Liver (tissue), 9 donors: Measurements from ENCODE around the gene MCTP2. TPM values are rescaled to one million over a fixed set of nuclear protein-coding genes. Genes with fewer than 3 reads are reported as not detected.

Experiments used
- DNase-seq: peaks from one replicate; pipeline ENCODE4 v3.0.0-alpha.2; 2017; ENCODE audit warnings: low spot score
- H3K27ac ChIP-seq, 2 donors: one replicate each; pipeline ENCODE4 v1.7.0; 2013; ENCODE audit warnings: inconsistent platforms in 2 of 2, low read length in 2 of 2, control low read depth in 1 of 2, low read depth in 1 of 2, mild to moderate bottlenecking in 1 of 2
- H3K27me3 ChIP-seq, 4 donors: one replicate each; pipeline versions ENCODE4 v1.6.1 to v1.7.0; 2013; ENCODE audit warnings: low read length in 3 of 4, inconsistent platforms in 1 of 4, mild to moderate bottlenecking in 1 of 4, moderate library complexity in 1 of 4; ENCODE audit not compliant: control insufficient read depth in 4 of 4, insufficient read depth in 4 of 4
- H3K36me3 ChIP-seq, 4 donors: one replicate each; pipeline versions ENCODE4 v1.6.1 to v1.7.0; 2013; ENCODE audit warnings: low read length in 3 of 4, mild to moderate bottlenecking in 3 of 4, low read depth in 1 of 4, moderate library complexity in 1 of 4; ENCODE audit not compliant: control insufficient read depth in 4 of 4, insufficient read depth in 3 of 4
- H3K4me1 ChIP-seq, 4 donors: one replicate each; pipeline versions ENCODE4 v1.6.1 to v1.7.0; 2013; ENCODE audit warnings: low read length in 3 of 4, mild to moderate bottlenecking in 3 of 4, moderate library complexity in 1 of 4; ENCODE audit not compliant: control insufficient read depth in 4 of 4, insufficient read depth in 4 of 4
- H3K4me3 ChIP-seq, 3 donors: one replicate each; pipeline versions ENCODE4 v1.6.1 to v1.7.0; 2013; ENCODE audit warnings: low read length in 3 of 3, control low read depth in 1 of 3, low read depth in 1 of 3, mild to moderate bottlenecking in 1 of 3
- H3K9ac ChIP-seq, 2 donors: one replicate each; pipeline ENCODE4 v1.7.0; 2013; ENCODE audit warnings: low read length in 2 of 2, mild to moderate bottlenecking in 2 of 2, moderate library complexity in 2 of 2, control low read depth in 1 of 2, low read depth in 1 of 2
- H3K9me3 ChIP-seq, 4 donors: one replicate each; pipeline versions ENCODE4 v1.6.1 to v1.7.0; 2013; ENCODE audit warnings: low read length in 3 of 4; ENCODE audit not compliant: control insufficient read depth in 4 of 4
- EGR1 ChIP-seq, 2 donors: IDR thresholded peaks; 2 replicates each; pipeline ENCODE4 v1.6.1; 2016 to 2018; ENCODE audit warnings: antibody characterized with exemption in 2 of 2, low read depth in 2 of 2
- FOXA1 ChIP-seq: IDR thresholded peaks from 2 replicates; pipeline ENCODE4 v1.6.1; 2016; ENCODE audit warnings: antibody characterized with exemption
- HNF4G ChIP-seq: IDR thresholded peaks from 2 replicates; pipeline ENCODE4 v1.6.1; 2016; ENCODE audit warnings: antibody characterized with exemption
- JUND ChIP-seq, 2 donors: IDR thresholded peaks; 2 replicates each; pipeline ENCODE4 v1.6.1; 2016; ENCODE audit warnings: antibody characterized with exemption in 2 of 2
- MAX ChIP-seq: IDR thresholded peaks from 2 replicates; pipeline ENCODE4 v1.6.1; 2016; ENCODE audit warnings: antibody characterized with exemption
- NR2F2 ChIP-seq: IDR thresholded peaks from 2 replicates; pipeline ENCODE4 v1.6.1; 2016; ENCODE audit warnings: antibody characterized with exemption
- RXRA ChIP-seq, 2 donors: IDR thresholded peaks; 2 replicates each; pipeline ENCODE4 v1.6.1; 2017 to 2018; ENCODE audit warnings: antibody characterized with exemption in 2 of 2, mild to moderate bottlenecking in 1 of 2
- TAF1 ChIP-seq: conservative IDR thresholded peaks from 2 replicates; pipeline ENCODE4 v1.6.1; 2016; ENCODE audit warnings: antibody characterized with exemption, mild to moderate bottlenecking
- YY1 ChIP-seq: IDR thresholded peaks from 2 replicates; pipeline ENCODE4 v1.6.1; 2016; ENCODE audit warnings: antibody characterized with exemption, mild to moderate bottlenecking
- WGBS: extraction: QIAGEN DNeasy Blood & Tissue Kit; methylation state at CpG from one replicate; pipeline ENCODE4 v1.1.7; 2013; 5-methylcytosine and 5-hydroxymethylcytosine counted together
- polyA plus RNA-seq, 2 donors: library from polyadenylated mRNA; stranded (reverse) in 1 of 2; unstranded in 1 of 2; fragments of 200-250 nt in 1 of 2; fragments of >200 nt in 1 of 2; fragmentation: Nextera tagmentation in 1 of 2; extraction: Ambion mirVana in 1 of 2; gene quantifications; one replicate each; pipeline versions ENCODE4 v1.2.1 to v1.2.3, GENCODE V29; 2013 to 2015
- total RNA-seq, 2 donors: library from RNA; depleted of rRNA; stranded (reverse); fragments of >200 nt; gene quantifications; one replicate each; pipeline ENCODE4 v1.2.3, GENCODE V29; 2014
- TF ChIP-seq, protein P1 (sequence below): IDR thresholded peaks from 2 replicates; pipeline ENCODE4 v1.6.1; 2016; ENCODE audit warnings: antibody characterized with exemption
- TF ChIP-seq, protein P2 (sequence below): fragments of 150-350 bp; IDR thresholded peaks from 2 replicates; pipeline ENCODE4 v1.5.1; 2017; ENCODE audit warnings: improper control_type of control experiment, low read depth, low read length; ENCODE audit not compliant: missing input control
- donor health status: healthy.
- donor health status: healthy.
- donor health status: healthy.
- donor health status: healthy.
- donor health status: healthy.

The MCTP2 gene
- total and polyA plus RNA-seq, 4 donors: 0.43 to 9.9 (median 3.5) TPM

DNA sequence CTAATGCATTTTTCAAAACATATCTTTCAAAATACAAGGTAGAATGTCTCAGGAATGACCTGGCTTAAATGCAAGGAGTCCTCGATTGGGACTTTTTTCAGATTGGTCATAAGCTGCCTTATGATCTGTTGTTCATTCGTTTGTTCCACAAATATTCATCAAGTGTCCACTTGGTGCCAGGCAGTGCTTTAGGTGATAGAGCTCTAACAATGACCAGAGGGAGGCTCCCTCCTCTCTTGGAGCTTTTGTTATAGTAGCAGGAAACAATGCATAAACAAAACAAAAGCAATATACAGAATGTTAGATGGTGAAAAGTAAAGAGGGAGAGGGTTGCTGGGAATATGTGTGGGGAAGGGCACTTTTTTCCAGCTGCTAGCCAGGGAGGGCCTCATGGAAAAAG, 156.1 kb downstream of the MCTP2 start:
- no peak for DNase-seq
- Histone ChIP-seq H3K27me3 (no peaks in the 10 kb centered on the region), H3K36me3 (no peaks in the 10 kb centered on the region), H3K9me3 (no peaks in the 10 kb centered on the region), H3K9ac (no peak overlapping the region), H3K4me1 (no peaks in the 10 kb centered on the region), H3K27ac (no peak overlapping the region), H3K4me3 (no peak overlapping the region)
- TF ChIP-seq HNF4G (no peak), EGR1 (IDR thresholded peaks at IDR 0.05; ENCODE audit: low read depth in 2 of 2) (no peak), MAX (no peak), FOXA1 (no peak), TAF1 (no peak), NR2F2 (no peak)
- WGBS: 59% methylated on average over 2 of the region's 2 CpGs

DNA sequence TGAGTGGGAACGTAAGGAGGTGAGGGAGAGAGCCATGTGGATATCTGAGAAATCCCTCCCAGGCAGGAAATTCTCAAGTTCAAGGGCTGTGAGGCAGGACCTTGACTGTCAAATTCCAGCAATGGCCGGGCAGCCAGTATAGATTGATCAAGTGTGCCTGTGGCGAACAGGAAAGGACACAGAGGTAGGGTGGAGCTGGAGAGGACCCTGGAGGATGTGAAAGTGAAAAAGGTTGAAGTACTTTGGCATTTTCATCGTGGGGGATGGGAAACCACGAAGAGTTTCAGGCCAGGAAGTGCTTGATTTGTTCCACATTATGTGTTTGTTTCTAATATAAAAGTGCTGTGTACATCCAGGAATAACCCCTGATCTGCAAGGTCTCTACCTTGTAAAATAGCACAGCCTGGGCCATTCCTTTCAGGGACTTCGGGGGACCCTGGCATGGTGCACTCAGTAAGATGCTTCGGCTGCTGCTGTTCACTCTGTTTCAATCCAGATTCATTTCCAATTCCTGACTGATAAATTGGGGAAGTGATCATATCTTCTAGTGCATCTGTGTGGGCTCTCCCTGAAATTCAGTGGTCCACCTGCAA, 156.6 kb downstream of the MCTP2 start:
- H3K4me3 ChIP-seq: no peak overlapping the region
- no peaks in the 10 kb centered on the region for H3K36me3 ChIP-seq
- DNase-seq: no peak
- no peaks in the 10 kb centered on the region for H3K4me1 ChIP-seq
- no peaks in the 10 kb centered on the region for H3K27me3 ChIP-seq
- H3K9me3 ChIP-seq: no peaks in the 10 kb centered on the region
- TF ChIP-seq, protein P1, sequence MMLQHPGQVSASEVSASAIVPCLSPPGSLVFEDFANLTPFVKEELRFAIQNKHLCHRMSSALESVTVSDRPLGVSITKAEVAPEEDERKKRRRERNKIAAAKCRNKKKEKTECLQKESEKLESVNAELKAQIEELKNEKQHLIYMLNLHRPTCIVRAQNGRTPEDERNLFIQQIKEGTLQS: no peak
- no peak for TF ChIP-seq YY1
- no peak overlapping the region for H3K27ac ChIP-seq
- WGBS: 59% methylated on average over 7 of the region's 7 CpGs
- H3K9ac ChIP-seq: no peak overlapping the region

- no peaks in the 10 kb centered on the region for H3K9me3 ChIP-seq
- no peak overlapping the region for H3K9ac ChIP-seq
- H3K27me3 ChIP-seq: no peaks in the 10 kb centered on the region
- 75% methylated on average over 1 of the region's 1 CpG for WGBS
- no peak overlapping the region for H3K4me3 ChIP-seq
- TF ChIP-seq EGR1 (IDR thresholded peaks at IDR 0.05; ENCODE audit: low read depth in 2 of 2) (no peak), JUND (IDR thresholded peaks at IDR 0.05) (no peak)
- TF ChIP-seq, protein P2, sequence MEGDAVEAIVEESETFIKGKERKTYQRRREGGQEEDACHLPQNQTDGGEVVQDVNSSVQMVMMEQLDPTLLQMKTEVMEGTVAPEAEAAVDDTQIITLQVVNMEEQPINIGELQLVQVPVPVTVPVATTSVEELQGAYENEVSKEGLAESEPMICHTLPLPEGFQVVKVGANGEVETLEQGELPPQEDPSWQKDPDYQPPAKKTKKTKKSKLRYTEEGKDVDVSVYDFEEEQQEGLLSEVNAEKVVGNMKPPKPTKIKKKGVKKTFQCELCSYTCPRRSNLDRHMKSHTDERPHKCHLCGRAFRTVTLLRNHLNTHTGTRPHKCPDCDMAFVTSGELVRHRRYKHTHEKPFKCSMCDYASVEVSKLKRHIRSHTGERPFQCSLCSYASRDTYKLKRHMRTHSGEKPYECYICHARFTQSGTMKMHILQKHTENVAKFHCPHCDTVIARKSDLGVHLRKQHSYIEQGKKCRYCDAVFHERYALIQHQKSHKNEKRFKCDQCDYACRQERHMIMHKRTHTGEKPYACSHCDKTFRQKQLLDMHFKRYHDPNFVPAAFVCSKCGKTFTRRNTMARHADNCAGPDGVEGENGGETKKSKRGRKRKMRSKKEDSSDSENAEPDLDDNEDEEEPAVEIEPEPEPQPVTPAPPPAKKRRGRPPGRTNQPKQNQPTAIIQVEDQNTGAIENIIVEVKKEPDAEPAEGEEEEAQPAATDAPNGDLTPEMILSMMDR: no peak
- H3K36me3 ChIP-seq: no peaks in the 10 kb centered on the region
- H3K27ac ChIP-seq: no peak overlapping the region
- H3K4me1 ChIP-seq: peaks cover 0 to 1% (median 0%) of the 10 kb centered on the region in 4 donors
- no peak for DNase-seq
These were observed 164.3 kb downstream of the MCTP2 start for GRCh38 chr15:94395640-94396039.

DNA sequence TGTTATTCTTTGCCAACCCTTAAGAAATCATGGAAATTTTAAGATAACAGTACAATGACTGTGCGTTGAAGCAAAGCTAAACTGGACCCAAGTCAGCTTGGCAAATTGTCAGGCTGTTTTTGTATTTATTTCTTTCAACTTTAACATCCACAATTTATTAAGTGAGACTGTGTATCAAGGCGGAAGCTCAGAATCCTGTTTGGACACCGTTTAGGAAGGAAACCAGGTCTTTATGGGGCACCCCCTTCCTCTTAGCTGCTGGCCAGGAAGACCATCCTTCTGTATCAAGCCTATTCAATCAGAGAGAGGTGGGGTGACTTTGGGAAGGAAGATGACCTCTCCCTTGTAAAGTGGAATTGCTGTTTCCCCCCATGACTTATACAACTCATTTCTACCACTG, 166.0 kb downstream of the MCTP2 start:
- Histone ChIP-seq H3K9ac (no peak overlapping the region), H3K4me3 (no peak overlapping the region), H3K36me3 (no peaks in the 10 kb centered on the region), H3K9me3 (no peaks in the 10 kb centered on the region), H3K4me1 (peaks cover 0 to 1% (median 0%) of the 10 kb centered on the region in 4 donors), H3K27me3 (no peaks in the 10 kb centered on the region), H3K27ac (no peak overlapping the region)
- 67% methylated on average over 3 of the region's 3 CpGs for WGBS
- no peak for DNase-seq
- TF ChIP-seq RXRA (IDR thresholded peaks at IDR 0.05): no peak
- TF ChIP-seq NR2F2: peak; percentile 73
